Subcutaneous adipose tissue (tissue), 4 donors: ENCODE results near the gene MAPKAP1. TPM values are rescaled to one million over a fixed set of nuclear protein-coding genes. Genes with fewer than 3 reads are reported as not detected.

Experiments used
- CTCF ChIP-seq: fragments of 450-650 bp; IDR thresholded peaks from one replicate; pipeline ENCODE4 v1.5.1; 2016; ENCODE audit warnings: low read depth, mild to moderate bottlenecking, control low read depth, antibody characterized with exemption, moderate library complexity
- total RNA-seq, 4 donors: library from RNA; depleted of rRNA; stranded (reverse); fragments of >200 nt; gene quantifications; one replicate each; pipeline ENCODE4 v1.1.0, GENCODE V29; 2016

MAPKAP1 gene
- total RNA-seq, 4 donors from 2014 or later = 64.4 to 146 (median 83.9) TPM

- TF ChIP-seq CTCF = no peak
Measured at GRCh38 chr9:125510980-125511379, 196.0 kb downstream of the MAPKAP1 start.

- TF ChIP-seq CTCF = no peak
Measured at GRCh38 chr9:125509476-125509875, 197.5 kb downstream of the MAPKAP1 start.

GRCh38 chr9:125508249-125508648 is 198.8 kb downstream of the MAPKAP1 start:
- TF ChIP-seq CTCF = no peak

- TF ChIP-seq CTCF = no peak
Measured at GRCh38 chr9:125507226-125507625, 199.8 kb downstream of the MAPKAP1 start.

GRCh38 chr9:125505988-125506438 is 201.0 kb downstream of the MAPKAP1 start:
- TF ChIP-seq CTCF = no peak

GRCh38 chr9:125504616-125505015 is 202.4 kb downstream of the MAPKAP1 start:
- TF ChIP-seq CTCF = no peak

GRCh38 chr9:125497906-125498305 is 209.1 kb downstream of the MAPKAP1 start:
- TF ChIP-seq CTCF = no peak
